ENCODE results near the gene B3GAT1. TPM values are rescaled to one million over a fixed set of nuclear protein-coding genes. Genes with fewer than 3 reads are reported as not detected.

Gene B3GAT1
- total RNA-seq, 1 experiment from 2014 or later, result 3.7 TPM

DNA sequence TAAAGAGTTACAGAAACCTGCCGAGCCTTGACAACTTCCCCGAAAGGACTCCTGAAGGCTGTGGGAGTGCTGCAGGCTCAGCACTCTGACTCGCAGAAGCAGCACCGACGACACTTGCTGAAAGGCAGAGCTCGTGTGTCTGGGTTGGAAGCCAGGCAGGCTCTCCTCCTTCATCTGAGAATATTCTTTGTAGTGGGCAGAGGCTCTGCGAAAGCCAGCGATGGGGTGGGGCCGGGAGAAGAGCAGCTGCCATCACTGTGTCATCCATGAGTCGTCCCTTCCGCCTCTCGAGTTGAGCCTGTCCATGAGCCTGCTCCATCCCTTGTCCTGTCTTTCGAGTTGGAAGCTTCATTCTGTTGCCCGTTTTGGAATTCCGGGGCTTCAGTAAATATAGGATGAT is 68.4 kb downstream of the B3GAT1 start:
- Histone ChIP-seq H3K27me3 (replicated peaks; ENCODE audit: insufficient read depth, low read depth, low read length, poor library complexity) (no peaks in the 10 kb centered on the region), H3K9me3 (ENCODE audit: low read depth, low read length, poor library complexity, severe bottlenecking) (no peaks in the 10 kb centered on the region), H3K4me1 (ENCODE audit: insufficient read depth, low read length, poor library complexity, severe bottlenecking) (no peaks in the 10 kb centered on the region), H3K27ac (ENCODE audit: low read depth, low read length, poor library complexity, severe bottlenecking) (no peak overlapping the region), H3K36me3 (ENCODE audit: insufficient read depth, low read length, poor library complexity, severe bottlenecking) (no peaks in the 10 kb centered on the region), H3K4me3 (ENCODE audit: low read depth, low read length, poor library complexity, severe bottlenecking) (no peak overlapping the region)
- intact Hi-C loops (cut with micrococcal nuclease; ENCODE audit: unreplicated experiment), result loop anchor here (1.0 kb wide), 1 partner anchor 62 kb away; no protein-coding TSS in a partner anchor
- TF ChIP-seq EZH2 (IDR thresholded peaks at IDR 0.05; ENCODE audit: borderline replicate concordance, low read depth, low read length, poor library complexity, severe bottlenecking), result no peak
- TF ChIP-seq, protein P1, sequence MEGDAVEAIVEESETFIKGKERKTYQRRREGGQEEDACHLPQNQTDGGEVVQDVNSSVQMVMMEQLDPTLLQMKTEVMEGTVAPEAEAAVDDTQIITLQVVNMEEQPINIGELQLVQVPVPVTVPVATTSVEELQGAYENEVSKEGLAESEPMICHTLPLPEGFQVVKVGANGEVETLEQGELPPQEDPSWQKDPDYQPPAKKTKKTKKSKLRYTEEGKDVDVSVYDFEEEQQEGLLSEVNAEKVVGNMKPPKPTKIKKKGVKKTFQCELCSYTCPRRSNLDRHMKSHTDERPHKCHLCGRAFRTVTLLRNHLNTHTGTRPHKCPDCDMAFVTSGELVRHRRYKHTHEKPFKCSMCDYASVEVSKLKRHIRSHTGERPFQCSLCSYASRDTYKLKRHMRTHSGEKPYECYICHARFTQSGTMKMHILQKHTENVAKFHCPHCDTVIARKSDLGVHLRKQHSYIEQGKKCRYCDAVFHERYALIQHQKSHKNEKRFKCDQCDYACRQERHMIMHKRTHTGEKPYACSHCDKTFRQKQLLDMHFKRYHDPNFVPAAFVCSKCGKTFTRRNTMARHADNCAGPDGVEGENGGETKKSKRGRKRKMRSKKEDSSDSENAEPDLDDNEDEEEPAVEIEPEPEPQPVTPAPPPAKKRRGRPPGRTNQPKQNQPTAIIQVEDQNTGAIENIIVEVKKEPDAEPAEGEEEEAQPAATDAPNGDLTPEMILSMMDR (conservative IDR thresholded peaks at IDR 0.05; ENCODE audit: low read depth, low read length), result no peak
- no TSS peak for BruUV-seq (replicated peaks)
- DNase-seq (ENCODE audit: low spot score), result no peak
- POLR2A ChIA-PET (ENCODE audit: low non-redundant PET), result interaction anchor here (0.5 kb wide), 1 partner anchor 144 kb away, joined by 3 read pairs; no protein-coding TSS in a partner anchor
- CTCF ChIA-PET, result no interaction called here

DNA sequence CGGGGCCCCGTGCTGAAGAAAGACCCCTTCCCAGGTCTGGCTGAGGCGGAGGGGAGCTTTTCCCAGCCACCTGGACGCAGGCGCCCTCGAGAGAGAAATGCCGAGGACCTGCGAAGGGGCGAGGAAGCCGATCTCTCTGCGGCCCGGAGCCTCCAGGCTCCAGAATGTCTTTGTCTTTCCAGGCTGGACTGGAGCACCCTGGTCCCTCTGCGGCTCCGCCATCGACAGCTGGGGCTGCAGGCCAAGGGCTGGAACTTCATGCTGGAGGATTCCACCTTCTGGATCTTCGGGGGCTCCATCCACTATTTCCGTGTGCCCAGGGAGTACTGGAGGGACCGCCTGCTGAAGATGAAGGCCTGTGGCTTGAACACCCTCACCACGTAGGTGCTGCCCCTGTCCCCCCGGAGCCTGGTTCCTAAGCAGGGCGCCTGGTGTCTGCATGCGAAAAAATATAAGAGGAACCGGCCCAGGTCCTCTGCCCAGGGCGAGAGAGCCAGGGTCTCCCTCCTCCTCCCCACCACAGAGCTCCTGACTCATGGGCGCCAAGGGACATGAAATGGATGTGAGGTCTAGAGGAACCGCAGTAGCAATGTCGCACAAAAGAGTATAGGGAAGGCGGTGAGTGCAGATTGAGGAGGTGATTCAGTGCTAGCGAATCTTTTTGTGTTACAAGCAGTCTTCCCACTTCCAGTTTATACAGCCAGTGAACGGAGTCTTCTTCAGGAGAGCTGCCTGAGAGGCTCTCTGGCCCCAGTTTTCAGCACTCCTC is 69.3 kb downstream of the B3GAT1 start:
- POLR2A ChIA-PET (ENCODE audit: low non-redundant PET), result no interaction called here

DNA sequence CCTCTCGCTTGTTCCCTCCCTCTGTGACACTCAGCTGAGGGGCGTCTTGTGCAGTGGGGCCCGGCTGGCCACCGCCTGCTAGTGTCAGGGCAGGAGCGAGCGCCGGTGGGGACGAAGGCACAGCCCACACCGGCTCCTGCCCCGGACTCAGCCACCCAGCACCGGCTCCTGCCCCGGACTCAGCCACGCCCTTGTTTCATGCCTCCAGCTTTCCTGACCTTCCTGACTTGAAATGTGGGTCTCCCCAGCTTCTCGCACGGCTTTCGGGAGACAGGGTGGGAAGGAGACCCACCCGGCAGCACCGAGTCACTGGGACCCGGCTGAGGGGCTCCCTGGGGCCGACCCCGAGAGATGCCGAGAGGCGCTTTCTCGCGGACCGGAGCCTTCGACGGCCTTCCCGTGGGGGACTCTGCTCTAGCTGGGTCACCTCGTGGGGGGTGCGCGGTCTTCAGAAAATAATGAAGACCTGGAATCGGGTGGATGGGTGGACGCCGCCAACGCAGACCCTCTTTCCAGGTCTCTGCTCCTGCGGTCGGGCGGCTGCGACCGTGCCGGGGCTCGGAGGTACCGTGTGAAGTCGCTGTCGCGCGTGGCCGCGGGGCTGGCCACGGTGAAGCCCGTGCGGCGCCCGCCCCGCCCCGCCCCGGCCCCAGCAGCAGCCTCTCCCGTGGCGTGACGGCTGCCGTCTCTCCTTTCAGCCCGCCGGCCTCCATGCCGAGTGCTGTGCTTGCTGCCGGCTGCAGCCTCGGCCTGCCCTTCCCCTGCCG is 70.1 kb downstream of the B3GAT1 start:
- Histone ChIP-seq H3K27me3 (replicated peaks; ENCODE audit: insufficient read depth, low read depth, low read length, poor library complexity) (no peaks in the 10 kb centered on the region), H3K27ac (ENCODE audit: low read depth, low read length, poor library complexity, severe bottlenecking) (no peak overlapping the region), H3K4me1 (ENCODE audit: insufficient read depth, low read length, poor library complexity, severe bottlenecking) (no peaks in the 10 kb centered on the region), H3K9me3 (ENCODE audit: low read depth, low read length, poor library complexity, severe bottlenecking) (no peaks in the 10 kb centered on the region), H3K4me3 (ENCODE audit: low read depth, low read length, poor library complexity, severe bottlenecking) (no peak overlapping the region), H3K36me3 (ENCODE audit: insufficient read depth, low read length, poor library complexity, severe bottlenecking) (no peaks in the 10 kb centered on the region)
- no TSS peak for BruUV-seq (replicated peaks)
- ChIA-PET POLR2A (ENCODE audit: low non-redundant PET) (no interaction called here), CTCF (no interaction called here)
- intact Hi-C loops (cut with micrococcal nuclease; ENCODE audit: unreplicated experiment), result no loop called here
- no peak for DNase-seq (ENCODE audit: low spot score)
- TF ChIP-seq EZH2 (IDR thresholded peaks at IDR 0.05; ENCODE audit: borderline replicate concordance, low read depth, low read length, poor library complexity, severe bottlenecking), result no peak
- TF ChIP-seq, protein P1 (conservative IDR thresholded peaks at IDR 0.05; ENCODE audit: low read depth, low read length), result no peak

More for the DNA sequence above, 69.3 kb downstream of the B3GAT1 start:
- Histone ChIP-seq H3K4me1 (ENCODE audit: insufficient read depth, low read length, poor library complexity, severe bottlenecking) (no peaks in the 10 kb centered on the region), H3K27ac (ENCODE audit: low read depth, low read length, poor library complexity, severe bottlenecking) (no peak overlapping the region), H3K36me3 (ENCODE audit: insufficient read depth, low read length, poor library complexity, severe bottlenecking) (no peaks in the 10 kb centered on the region), H3K9me3 (ENCODE audit: low read depth, low read length, poor library complexity, severe bottlenecking) (no peaks in the 10 kb centered on the region), H3K4me3 (ENCODE audit: low read depth, low read length, poor library complexity, severe bottlenecking) (no peak overlapping the region), H3K27me3 (replicated peaks; ENCODE audit: insufficient read depth, low read depth, low read length, poor library complexity) (no peaks in the 10 kb centered on the region)
- TF ChIP-seq EZH2 (IDR thresholded peaks at IDR 0.05; ENCODE audit: borderline replicate concordance, low read depth, low read length, poor library complexity, severe bottlenecking), result no peak
- TF ChIP-seq, protein P1 (conservative IDR thresholded peaks at IDR 0.05; ENCODE audit: low read depth, low read length), result no peak
- CTCF ChIA-PET, result no interaction called here
- intact Hi-C loops (cut with micrococcal nuclease; ENCODE audit: unreplicated experiment), result no loop called here
- no TSS peak for BruUV-seq (replicated peaks)
- DNase-seq (ENCODE audit: low spot score), result no peak

Data from A673 (cell line).